HG02678 (cell line): ENCODE measurements around the gene NELL2.

Experiments
- ATAC-seq: cut with Tn5 transposase; IDR thresholded peaks from one replicate; pipeline ENCODE4 v1.9.1; 2021; ENCODE audit warnings: mild to moderate bottlenecking, moderate library complexity; ENCODE audit not compliant: unreplicated experiment

Gene NELL2

GRCh38 chr12:44550377-44550776 is 325.7 kb downstream of the NELL2 start:
- ATAC-seq = no peak

GRCh38 chr12:44546060-44546459 is 330.1 kb downstream of the NELL2 start:
- ATAC-seq = no peak

GRCh38 chr12:44544018-44544417 is 332.1 kb downstream of the NELL2 start:
- ATAC-seq = no peak

- ATAC-seq = no peak
Observed at GRCh38 chr12:44542716-44543115, 333.4 kb downstream of the NELL2 start.

- ATAC-seq = no peak
Observed at GRCh38 chr12:44537354-44537753, 338.8 kb downstream of the NELL2 start.

- ATAC-seq = no peak
Observed at GRCh38 chr12:44532940-44533339, 343.2 kb downstream of the NELL2 start.

- no peak for ATAC-seq
Observed at GRCh38 chr12:44531320-44531971, 344.7 kb downstream of the NELL2 start.

- ATAC-seq = no peak
Observed at GRCh38 chr12:44526655-44527182, 349.4 kb downstream of the NELL2 start.

- ATAC-seq = no peak
Observed at GRCh38 chr12:44525806-44526654, 350.1 kb downstream of the NELL2 start.

GRCh38 chr12:44523828-44524227 is 352.3 kb downstream of the NELL2 start:
- ATAC-seq = no peak

GRCh38 chr12:44521702-44522101 is 354.4 kb downstream of the NELL2 start:
- no peak for ATAC-seq

- no peak for ATAC-seq
Observed at GRCh38 chr12:44519931-44520330, 356.2 kb downstream of the NELL2 start.

GRCh38 chr12:44511289-44511688 is 364.8 kb downstream of the NELL2 start:
- ATAC-seq = no peak

- ATAC-seq = no peak
Observed at GRCh38 chr12:44510510-44510909, 365.6 kb downstream of the NELL2 start.

GRCh38 chr12:44510076-44510475 is 366.0 kb downstream of the NELL2 start:
- no peak for ATAC-seq

- no peak for ATAC-seq
Observed at GRCh38 chr12:44509471-44509870, 366.6 kb downstream of the NELL2 start.

GRCh38 chr12:44507461-44507860 is 368.7 kb downstream of the NELL2 start:
- ATAC-seq = no peak

GRCh38 chr12:44504799-44505198 is 371.3 kb downstream of the NELL2 start:
- no peak for ATAC-seq

GRCh38 chr12:44503329-44503728 is 372.8 kb downstream of the NELL2 start:
- ATAC-seq = no peak

- ATAC-seq = no peak
Observed at GRCh38 chr12:44502681-44503080, 373.4 kb downstream of the NELL2 start.

- ATAC-seq = no peak
Observed at GRCh38 chr12:44500423-44500822, 375.7 kb downstream of the NELL2 start.

GRCh38 chr12:44497044-44497443 is 379.1 kb downstream of the NELL2 start:
- ATAC-seq = no peak
